Measurements from ENCODE around the gene DLEC1.

DNA sequence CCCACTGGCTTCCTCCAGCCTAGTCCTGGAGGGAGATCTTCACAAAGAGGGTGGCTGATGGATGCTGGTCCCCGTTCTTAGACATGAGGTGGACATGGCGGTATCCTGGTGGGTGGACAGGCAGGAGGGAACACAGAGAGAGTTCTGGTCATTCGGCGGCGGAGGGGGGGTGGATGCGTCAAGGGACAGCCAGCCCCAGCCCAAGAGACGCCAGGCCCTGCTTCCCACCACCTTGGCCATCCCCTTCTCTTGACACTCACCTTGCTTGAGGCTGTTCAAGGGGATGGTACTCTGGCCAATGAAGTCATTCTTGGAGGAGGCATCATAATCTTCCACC, 31.3 kb upstream of the DLEC1 start:
- TF ChIP-seq, protein P1, sequence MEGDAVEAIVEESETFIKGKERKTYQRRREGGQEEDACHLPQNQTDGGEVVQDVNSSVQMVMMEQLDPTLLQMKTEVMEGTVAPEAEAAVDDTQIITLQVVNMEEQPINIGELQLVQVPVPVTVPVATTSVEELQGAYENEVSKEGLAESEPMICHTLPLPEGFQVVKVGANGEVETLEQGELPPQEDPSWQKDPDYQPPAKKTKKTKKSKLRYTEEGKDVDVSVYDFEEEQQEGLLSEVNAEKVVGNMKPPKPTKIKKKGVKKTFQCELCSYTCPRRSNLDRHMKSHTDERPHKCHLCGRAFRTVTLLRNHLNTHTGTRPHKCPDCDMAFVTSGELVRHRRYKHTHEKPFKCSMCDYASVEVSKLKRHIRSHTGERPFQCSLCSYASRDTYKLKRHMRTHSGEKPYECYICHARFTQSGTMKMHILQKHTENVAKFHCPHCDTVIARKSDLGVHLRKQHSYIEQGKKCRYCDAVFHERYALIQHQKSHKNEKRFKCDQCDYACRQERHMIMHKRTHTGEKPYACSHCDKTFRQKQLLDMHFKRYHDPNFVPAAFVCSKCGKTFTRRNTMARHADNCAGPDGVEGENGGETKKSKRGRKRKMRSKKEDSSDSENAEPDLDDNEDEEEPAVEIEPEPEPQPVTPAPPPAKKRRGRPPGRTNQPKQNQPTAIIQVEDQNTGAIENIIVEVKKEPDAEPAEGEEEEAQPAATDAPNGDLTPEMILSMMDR (IDR thresholded peaks at IDR 0.05): no peak
- no peak for TF ChIP-seq TCF7L2 (IDR thresholded peaks at IDR 0.05; ENCODE audit: low read depth, low read length)
- no peak for TF ChIP-seq POLR2AphosphoS5 (IDR thresholded peaks at IDR 0.05; ENCODE audit: low read depth, low read length)
- no peak for TF ChIP-seq SIN3A (IDR thresholded peaks at IDR 0.05; ENCODE audit: borderline replicate concordance, insufficient read depth, low read depth, low read length)
- TF ChIP-seq, protein P2, sequence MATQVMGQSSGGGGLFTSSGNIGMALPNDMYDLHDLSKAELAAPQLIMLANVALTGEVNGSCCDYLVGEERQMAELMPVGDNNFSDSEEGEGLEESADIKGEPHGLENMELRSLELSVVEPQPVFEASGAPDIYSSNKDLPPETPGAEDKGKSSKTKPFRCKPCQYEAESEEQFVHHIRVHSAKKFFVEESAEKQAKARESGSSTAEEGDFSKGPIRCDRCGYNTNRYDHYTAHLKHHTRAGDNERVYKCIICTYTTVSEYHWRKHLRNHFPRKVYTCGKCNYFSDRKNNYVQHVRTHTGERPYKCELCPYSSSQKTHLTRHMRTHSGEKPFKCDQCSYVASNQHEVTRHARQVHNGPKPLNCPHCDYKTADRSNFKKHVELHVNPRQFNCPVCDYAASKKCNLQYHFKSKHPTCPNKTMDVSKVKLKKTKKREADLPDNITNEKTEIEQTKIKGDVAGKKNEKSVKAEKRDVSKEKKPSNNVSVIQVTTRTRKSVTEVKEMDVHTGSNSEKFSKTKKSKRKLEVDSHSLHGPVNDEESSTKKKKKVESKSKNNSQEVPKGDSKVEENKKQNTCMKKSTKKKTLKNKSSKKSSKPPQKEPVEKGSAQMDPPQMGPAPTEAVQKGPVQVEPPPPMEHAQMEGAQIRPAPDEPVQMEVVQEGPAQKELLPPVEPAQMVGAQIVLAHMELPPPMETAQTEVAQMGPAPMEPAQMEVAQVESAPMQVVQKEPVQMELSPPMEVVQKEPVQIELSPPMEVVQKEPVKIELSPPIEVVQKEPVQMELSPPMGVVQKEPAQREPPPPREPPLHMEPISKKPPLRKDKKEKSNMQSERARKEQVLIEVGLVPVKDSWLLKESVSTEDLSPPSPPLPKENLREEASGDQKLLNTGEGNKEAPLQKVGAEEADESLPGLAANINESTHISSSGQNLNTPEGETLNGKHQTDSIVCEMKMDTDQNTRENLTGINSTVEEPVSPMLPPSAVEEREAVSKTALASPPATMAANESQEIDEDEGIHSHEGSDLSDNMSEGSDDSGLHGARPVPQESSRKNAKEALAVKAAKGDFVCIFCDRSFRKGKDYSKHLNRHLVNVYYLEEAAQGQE (IDR thresholded peaks at IDR 0.05; ENCODE audit: insufficient read depth in 1 of 2, low read depth in 2 of 2, low read length in 1 of 2): no peak
